ENCODE data around the gene MMP3.
"Not testable (repeated sequence)": the region's sequence is repeated elsewhere in the genome, so short reads cannot be mapped to it uniquely, and the experiment has no call there.

MMP3 gene

DNA sequence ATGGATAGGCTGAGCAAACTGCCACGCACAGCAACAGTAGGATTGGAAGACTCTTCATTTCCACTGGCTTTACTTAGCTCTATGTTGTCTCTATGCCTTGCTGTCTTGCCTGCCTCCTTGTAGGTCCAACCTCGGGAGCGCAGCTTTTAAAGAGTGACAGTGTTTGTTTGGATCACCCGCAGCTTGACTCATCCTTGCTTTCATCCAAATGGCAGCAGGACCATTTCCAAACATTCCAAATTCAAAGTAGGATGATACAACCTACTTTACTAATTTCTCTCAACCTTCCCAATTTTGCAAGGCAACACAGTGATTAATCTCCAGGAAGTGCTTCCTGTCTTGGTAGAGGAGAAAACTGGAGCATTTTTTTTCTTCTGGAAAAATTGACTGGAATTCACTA lies at the start of gene MMP3:
TSS of gene MMP3 (minus strand) at position 121 of the 400 bp plus-strand sequence. CDS start at position 58, 63 bp downstream.
- no peak for DNase-seq

DNA sequence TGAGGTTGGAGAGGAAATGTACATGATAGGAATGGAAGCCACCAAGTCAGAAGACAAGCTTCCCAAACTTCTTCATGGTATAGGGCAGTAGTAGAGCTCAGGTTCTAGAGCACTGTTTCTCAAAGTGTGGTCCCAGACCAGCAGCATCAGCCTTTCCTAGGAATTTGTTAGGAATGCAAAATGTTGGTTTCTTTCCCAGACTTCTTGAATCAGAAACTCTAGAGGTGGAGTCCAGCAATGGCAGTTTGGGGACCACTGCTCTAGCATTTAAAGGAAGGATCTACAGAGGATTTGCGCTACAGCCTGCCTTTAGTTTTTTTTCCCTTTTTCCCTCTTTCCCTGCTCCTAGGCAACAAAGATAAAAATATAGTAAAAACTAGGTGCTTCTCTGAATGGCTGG lies 48.3 kb upstream of the MMP3 start:
- no peak for DNase-seq

DNA sequence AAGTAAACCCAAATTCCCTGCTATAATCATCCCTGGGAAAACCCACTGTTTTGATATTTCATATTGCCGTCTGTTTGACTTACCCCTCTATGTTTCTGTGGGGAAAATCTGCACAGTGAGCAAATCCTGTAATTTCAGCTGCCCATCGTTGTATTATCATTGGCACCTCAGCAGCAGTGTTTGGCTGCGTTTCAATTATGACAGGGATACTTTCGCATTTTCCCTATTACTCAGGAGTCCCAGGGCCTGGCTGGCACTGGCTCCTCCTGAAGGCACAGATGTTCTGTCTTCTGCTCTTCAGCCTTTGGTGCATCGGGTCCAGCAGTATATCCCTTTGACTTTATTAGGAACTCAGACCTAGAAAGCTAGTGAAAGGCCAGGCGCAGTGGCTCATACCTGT lies 43.6 kb upstream of the MMP3 start:
- DNase-seq: peak; percentile 38 to 71

DNA sequence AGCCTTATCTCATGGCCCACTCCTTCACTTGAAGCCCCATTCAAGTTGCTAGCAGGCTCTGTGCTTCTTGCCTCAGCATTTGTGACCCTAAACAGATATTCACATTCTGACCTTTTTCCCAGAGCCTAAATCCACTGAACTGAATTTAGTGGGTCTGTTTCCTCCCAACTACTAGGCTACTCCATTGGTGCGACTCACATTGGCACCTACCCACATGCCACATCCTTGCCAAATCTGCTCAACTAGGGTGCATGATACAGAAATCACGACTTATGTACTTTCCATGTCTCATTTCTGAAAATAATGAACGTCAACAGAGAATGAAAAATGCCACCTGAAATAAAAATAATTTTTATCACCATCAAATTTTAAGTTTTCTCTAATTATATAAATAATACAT lies 39.7 kb upstream of the MMP3 start:
- DNase-seq: no peak

DNA sequence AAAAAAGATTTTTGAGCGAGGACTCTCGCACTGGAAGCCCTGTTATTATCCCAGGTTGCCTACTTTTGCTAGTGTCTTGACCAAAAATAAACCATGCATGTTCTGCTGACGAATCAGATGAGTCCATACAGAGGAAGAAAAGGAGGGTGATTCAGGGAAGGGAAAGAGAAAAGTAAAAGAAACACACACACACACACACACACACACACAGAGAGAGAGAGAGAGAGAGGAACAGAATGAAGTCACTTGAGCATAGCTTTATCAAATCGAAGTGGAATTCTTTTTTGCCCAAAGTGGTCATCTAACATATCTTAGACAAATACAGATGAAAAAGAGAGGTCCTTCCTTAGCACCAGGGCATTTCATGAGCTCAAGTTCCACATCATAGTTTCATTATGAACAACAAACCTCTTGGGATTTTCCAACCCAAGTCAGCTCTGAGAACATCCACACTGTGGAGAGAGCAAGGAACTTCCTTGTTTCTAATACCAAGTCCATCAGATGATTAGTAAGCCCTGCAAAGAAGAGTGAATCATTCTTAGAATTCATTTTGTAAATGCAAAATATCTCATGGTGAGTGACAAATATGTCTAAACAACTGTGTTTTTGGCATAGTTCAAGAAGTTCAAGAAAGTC lies 39.1 kb upstream of the MMP3 start:
- DNase-seq: no peak

DNA sequence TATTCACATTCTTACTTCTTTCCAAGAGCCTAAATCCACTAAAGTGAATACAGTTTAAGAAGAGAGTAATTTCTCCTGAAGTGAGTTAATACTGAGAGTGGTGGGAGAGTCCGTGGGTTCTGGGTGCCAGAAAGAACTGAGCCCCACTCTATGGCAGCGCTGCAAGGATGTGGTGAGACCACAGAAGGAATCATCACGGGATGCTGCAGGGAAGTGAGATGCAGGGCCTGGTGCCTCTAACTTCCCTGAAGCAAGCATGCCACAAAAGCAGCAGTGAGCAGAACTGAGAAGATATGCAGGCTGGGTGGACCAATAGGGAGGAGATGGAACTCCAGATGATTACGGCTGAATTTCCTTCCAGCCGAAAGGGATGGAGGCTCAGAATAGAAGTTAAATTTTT lies 36.4 kb upstream of the MMP3 start:
- DNase-seq: no peak

DNA sequence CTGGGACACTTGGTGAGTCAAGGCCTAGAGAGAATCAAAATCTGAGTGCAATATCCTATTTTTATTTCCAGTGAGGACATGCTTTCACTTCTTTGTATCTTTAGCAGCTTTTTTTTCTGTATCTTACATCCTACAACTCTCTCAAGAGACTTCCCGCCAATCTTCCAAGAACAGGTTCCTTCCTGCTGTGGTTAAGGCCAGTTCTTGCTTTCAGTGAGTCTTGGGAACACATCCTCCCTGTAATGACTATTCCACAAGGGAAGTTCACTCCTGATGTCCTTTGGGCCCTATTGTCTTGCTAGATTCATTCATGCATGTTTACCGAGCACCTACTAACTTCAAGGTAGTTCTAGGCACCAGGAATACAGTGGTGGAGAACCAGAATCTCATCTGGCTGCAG lies 35.2 kb upstream of the MMP3 start:
- no peak for DNase-seq

DNA sequence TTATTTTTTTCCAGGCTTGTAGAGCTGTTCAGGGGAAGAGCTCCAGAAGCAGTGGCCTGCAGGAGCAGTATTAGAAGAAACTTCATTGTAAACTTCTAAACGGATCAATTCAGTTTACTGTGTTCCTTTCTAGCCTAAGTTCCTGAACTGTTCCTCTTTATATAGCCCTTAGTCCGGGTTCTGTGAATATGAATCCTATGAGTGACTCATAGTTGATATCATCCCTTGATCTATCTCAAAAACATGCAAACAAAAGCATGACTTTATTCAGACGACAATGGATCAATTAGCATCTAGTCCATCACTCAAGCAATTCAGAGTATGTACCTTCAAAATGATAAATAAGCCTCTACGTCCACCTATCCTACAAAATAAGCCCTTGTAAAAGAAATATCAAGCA lies 31.4 kb upstream of the MMP3 start, which contains the start of gene MMP12:
TSS of gene MMP12 (minus strand) at position 131 of the 400 bp plus-strand sequence. CDS start at position 86, 45 bp downstream.
- DNase-seq: no peak

DNA sequence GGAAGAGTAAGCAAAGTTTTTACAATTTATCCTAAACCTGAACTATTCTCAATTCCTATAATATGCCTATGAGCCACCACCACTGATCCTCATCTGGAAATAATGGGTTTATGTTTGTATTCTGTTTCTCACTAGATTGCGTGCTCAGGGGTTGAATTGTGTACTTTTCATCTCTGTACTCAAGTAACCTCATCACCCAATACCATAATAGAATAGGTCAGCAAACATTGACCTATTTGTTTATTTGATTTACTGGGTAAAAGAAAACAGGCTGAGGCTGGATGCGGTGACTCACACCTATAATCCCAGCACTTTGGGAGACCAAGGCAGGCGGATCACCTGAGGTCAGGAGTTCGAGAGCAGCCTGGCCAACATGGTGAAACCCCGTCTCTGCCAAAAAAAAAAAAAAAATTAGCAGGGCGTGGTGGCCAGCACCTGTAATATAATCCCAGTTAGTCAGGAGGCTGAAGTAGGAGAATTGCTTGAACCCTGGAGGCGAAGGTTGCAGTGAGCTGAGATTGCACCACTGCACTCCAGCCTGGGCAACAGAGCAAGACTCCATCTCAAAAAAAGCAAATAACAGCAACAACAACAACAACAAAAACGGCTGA lies 26.1 kb upstream of the MMP3 start:
- DNase-seq: not testable (repeated sequence)

DNA sequence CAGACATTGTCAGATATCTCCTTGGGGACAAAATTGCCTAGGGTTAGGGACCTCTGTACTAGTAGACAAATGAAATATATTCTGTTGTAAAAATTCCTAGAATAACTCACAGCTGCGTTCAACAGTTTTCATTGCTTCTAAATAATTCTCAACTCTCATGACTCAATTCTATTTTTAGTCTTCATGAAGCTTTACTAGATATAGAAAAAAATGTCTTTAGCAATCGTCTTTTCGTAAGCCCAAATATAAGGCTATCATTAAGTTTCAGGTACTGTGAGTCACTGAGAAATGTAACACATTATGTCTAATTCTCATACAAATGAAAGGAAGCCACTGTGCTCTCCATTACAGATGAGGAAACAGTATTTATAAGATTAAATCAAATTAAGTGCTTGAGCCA lies 24.9 kb upstream of the MMP3 start:
- DNase-seq: no peak

DNA sequence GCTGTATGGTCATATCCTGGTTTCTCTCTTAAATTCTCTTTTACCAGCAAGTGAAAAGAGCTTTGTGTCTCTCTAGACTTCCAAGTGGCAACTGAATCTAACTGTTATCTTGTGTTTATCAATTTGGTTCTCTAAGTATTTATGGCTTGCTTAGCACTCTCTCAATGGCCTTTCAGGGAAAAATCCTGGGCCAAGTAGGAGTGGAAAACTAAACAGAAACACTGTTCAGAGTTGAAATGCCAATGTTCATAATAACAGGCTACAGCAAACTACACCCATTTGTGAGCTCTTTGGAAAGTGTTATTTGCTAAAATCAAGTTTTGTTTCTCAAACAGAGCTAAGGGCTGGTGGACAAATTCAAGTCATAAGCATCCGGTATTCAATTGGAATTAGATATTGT lies 21.3 kb upstream of the MMP3 start:
- DNase-seq: no peak

DNA sequence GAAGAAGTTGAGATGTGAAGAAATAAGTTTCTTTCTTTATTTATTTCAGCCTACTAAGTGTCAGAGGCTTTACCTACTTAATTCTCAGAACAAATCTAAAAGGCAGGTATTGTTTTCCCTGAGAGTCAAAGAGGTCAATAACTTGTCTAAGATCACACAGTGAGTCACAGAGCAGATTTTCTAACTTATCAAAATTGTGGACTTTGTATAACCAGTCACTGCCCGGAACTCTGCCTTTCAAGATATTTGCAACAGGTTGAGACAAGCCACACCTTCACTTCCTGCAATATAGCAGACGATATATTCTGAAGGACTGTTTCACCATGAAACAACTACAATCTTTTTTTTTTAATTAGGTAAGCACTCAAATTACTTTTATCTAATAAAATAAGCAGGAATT lies 10.5 kb upstream of the MMP3 start:
- DNase-seq: no peak

DNA sequence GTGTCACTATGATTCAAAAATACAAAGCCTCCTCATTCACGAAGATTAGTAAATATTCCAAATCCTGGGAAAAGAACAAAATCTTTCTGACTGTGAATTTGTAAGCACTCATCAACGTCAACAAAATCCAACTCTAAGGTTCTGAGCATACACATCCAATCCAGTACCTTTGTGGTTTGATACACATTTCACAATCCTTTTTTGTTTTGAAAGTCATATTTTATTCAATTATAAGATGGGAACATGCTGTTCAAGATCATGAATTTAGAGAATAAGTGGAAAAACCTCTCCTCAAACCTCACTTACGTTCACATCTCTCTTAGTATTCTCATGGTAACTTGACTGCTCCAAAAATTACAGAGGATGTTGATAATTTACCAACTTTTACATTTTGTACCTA lies 9.6 kb upstream of the MMP3 start:
- DNase-seq: no peak

DNA sequence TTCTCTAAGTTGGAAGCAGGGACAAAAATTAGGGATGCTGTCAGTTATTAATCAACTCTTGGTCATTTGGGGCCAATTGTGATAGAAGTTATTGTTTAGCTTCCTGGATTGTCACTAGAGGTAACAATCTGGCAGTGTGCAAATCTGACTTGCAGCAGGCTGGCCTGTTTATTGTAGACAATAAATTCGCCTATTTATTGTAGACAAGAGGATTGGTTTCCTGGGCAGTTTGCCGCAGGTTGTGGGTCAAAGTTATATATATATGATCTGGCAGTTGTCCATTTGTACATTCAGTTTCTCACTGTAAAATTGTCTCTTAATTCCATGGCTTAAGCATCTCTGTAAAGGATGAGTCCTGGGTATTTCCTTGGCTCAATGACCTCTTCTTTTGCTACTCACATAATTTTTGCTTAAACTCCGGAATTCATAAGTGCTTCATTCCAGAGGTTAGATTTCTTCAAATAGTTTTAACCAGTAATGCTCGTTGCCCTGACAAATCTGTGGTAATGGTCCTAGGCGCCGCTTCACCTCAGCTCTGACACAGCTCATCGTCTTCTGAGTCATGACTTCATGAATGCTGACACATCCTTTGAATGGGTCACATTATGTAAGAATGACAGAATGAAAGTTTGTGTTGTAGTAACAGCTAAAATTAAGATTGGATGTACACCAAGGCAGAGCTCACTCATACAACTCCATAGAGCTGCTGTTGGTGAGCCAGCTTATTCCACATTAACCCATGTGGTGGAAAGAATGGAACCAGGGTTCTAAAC lies 7.8 kb upstream of the MMP3 start:
- DNase-seq: no peak

DNA sequence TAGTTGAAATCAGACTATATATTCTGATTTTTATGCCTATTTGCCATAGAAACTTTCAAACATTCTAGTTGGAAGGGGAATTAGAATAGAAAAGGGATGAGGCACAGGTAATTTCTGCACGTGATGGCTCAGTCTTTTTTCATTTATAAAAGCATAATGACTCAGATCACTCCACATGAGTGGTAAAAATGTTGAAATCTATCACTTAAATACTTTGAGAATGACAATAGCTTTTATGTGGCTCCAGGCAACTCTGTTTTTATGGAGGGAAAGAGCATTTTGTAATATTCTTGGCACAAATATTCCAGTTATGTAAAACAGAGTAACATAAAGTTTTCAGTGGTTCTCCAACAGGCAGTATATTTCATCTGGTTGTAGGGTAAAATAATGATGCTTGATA lies 5.9 kb upstream of the MMP3 start:
- no peak for DNase-seq

DNA sequence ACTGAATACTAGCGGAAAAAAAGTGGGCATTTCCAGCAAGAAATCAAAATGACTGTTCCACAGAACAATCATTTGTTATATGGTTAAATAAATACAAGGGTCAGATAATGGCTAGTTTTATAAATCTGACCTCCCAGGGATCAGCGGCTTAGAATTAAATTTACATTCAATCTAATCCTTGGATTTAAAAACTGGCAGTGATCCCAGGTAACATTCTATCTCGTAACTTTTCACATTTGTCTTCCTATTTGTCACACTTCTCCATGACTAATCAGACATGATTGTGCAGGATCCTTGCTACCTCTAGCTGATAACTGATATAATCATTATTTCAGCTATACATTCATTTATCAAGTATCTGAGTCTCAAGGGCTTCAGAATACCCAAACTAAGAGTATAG lies 2.9 kb upstream of the MMP3 start:
- DNase-seq: no peak

DNA sequence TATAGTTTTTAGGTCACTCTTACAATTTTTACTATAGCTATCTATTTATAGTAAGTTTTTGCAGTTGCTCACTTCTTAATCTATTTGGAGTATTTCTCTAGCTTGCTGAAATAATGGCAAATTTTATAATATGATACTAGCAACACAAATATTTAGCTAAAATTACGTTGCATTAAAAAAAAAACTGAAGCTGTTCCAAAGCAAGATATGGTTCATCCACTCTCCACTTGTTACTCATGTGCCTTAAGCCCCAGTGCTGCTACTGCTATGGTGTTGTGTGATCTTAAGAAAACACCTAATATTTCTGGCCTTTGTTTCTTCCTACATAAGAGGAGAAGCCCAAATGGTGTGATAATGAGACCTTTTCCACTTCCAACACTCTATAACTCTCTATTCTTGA lies 479 bp downstream of the MMP3 start:
- no peak for DNase-seq

DNA sequence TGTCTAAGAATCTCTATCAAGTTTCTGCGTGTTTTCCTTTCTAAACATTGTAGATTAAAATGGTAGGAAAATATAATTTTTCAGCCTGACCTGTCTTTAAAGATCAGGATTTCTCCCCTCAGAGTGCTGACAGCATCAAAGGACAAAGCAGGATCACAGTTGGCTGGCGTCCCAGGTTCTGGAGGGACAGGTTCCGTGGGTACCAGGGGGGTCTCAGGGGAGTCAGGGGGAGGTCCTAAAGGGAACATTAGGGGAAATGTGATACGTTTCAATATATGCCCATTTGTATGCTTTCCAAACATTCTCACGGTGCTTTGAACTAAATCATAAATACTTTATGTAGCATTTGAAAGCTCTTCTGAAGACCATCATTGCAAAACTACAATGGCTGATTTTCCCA lies 3.4 kb downstream of the MMP3 start:
- DNase-seq: no peak

DNA sequence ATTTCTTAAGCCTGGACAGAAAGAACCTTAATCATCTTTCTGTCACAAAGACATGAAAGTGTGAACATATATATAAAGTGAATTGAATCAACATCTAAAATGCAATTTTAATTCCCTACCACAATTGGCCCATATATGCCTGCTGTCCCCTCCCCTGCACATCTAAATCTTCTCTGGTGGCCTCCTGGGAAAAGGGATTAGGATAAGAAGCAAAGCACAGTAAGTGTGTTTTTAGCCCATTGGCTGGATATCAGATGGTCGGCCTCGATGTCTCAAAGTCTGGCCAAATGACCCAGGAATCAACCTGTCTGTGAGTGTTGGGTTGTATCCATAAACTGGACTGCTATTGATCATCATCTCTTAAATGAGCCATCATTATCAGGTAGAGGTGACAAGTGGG lies 5.8 kb downstream of the MMP3 start:
- DNase-seq: no peak

DNA sequence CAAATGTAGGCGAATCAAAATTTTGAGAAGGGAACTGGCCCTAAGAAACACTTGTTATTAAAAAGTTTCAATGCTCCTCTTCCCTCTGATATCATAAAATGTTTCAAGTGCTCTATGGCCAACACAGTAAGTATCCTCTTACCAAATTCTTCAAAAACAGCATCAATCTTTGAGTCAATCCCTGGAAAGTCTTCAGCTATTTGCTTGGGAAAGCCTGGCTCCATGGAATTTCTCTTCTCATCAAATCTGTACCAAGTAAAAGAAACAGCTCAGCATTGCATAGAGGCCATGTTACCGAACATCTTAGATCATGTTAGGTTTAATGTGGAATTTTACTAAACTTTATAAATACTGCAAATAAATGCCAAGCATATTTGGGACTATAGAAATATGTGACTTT lies 6.3 kb downstream of the MMP3 start:
- DNase-seq: no peak

DNA sequence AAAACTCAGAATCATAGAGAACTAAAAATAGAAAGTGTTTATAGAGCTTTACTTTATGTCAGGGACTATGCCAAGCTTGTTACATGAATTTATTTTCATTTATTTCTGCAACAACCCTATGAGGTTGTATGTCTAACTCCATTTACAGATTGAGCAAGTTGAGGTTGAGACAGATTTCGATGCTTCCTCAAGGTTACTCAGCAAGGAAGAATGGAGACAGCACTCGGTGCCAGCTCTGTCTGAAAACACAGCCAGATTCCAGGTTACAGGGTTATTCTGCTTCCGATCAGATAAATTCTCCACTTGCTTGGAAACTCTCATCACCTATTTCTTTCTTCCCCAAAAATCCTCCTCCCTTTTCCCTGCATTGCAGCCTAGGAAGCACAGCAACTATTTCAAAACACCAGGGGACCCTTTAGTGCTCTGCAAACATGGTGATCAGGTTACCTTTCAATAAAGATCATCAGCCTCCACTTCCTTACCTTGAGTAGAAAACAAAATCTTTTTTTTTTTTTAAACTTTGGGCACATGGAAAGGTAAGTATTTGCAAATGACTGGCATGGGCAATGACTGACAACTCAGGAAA lies 7.0 kb downstream of the MMP3 start:
- DNase-seq: no peak

DNA sequence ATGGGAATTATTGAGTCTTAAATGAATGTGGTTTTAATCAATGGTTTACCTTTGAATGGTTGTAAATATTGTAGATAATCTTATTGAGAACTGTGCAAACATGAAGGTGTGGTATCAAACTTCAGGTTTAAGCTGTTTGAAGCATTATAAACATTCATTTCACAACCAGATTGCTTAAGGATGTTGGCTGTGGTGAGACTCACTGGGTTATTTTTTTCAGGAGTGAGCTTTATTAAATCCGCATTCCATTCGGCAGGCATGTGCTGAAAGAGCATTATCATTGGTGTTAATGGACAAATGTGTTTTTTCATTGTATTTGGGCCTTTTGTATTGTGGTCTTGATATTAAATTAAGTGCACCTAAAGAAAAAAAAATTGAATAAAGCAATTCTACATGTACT lies 9.7 kb downstream of the MMP3 start:
- DNase-seq: no peak

DNA sequence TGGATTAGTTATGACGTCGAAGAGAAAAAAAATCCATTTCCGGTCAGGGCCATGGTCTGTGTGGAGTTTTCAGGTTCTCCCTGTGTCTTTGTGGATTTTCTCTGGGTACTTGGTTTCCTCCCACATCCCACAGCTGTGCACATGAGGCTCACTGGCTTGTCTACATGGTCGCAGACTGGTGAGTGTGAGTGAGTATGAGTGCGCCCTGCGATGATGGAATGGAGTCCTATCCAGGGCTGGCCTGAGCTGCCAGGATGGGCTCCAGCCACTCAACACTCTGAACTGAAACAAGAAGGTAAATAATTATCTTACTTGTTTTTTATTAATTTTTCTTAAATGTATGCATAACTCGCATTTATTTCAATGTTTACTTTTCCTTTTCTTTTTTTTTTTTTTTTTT lies 10.8 kb downstream of the MMP3 start:
- DNase-seq: no peak
